Smooth muscle cell (in vitro differentiated cells): Measurements from ENCODE around the gene GATA5. TPM values are rescaled to one million over a fixed set of nuclear protein-coding genes. Genes with fewer than 3 reads are reported as not detected.

Experiments
- DNase-seq: peaks from one replicate; lab custom pipeline; 2025; ENCODE audit not compliant: unreplicated experiment; lab: John Stamatoyannopoulos, UW
- H2AFZ ChIP-seq: fragments of 200-600 bp; sonication (generic); 2 replicates; pipeline ENCODE4 v1.6.0; 2016; ENCODE audit warnings: antibody characterized with exemption, low read depth, mild to moderate bottlenecking
- H3F3A ChIP-seq: fragments of 200-600 bp; sonication (generic); 2 replicates; pipeline ENCODE4 v1.6.0; 2017; ENCODE audit warnings: antibody characterized with exemption, low read depth
- H3K27ac ChIP-seq: fragments of 200-600 bp; sonication (generic); 2 replicates; pipeline ENCODE4 v1.5.1; 2016; ENCODE audit warnings: low read depth, mild to moderate bottlenecking
- H3K27me3 ChIP-seq: fragments of 200-600 bp; sonication (generic); 2 replicates; pipeline ENCODE4 v1.6.1; 2016; ENCODE audit warnings: low read depth, mild to moderate bottlenecking
- H3K36me3 ChIP-seq: fragments of 200-600 bp; sonication (generic); 2 replicates; pipeline ENCODE4 v1.5.1; 2016; ENCODE audit warnings: low read depth
- H3K4me1 ChIP-seq: fragments of 200-600 bp; sonication (generic); 2 replicates; pipeline ENCODE4 v1.5.1; 2016; ENCODE audit warnings: low read depth
- H3K4me2 ChIP-seq: fragments of 200-600 bp; sonication (generic); 2 replicates; pipeline ENCODE4 v1.6.0; 2016; ENCODE audit warnings: mild to moderate bottlenecking
- H3K4me3 ChIP-seq: fragments of 200-600 bp; sonication (generic); 2 replicates; pipeline ENCODE4 v1.5.1; 2016; ENCODE audit warnings: mild to moderate bottlenecking
- H3K79me2 ChIP-seq: fragments of 200-600 bp; sonication (generic); 2 replicates; pipeline ENCODE4 v1.6.0; 2016; ENCODE audit warnings: low read depth, mild to moderate bottlenecking
- H3K9ac ChIP-seq: fragments of 200-600 bp; sonication (generic); 2 replicates; pipeline ENCODE4 v1.6.0; 2016; ENCODE audit warnings: low read depth
- H3K9me3 ChIP-seq: fragments of 200-600 bp; sonication (generic); replicated peaks from 2 replicates; pipeline ENCODE4 v1.5.1; 2016; ENCODE audit warnings: low read depth
- H4K20me1 ChIP-seq: fragments of 200-600 bp; sonication (generic); 2 replicates; pipeline ENCODE4 v1.6.0; 2016; ENCODE audit warnings: low read depth
- WGBS: methylation state at CpG from one replicate; pipeline ENCODE4 v1.1.7; 2016; ENCODE audit warnings: low lambda C conversion rate; 5-methylcytosine and 5-hydroxymethylcytosine counted together
- polyA plus RNA-seq: library from polyadenylated mRNA; unstranded; fragments of >200 nt; fragmentation: Nextera tagmentation; extraction: Ambion mirVana; gene quantifications from 2 replicates; pipeline ENCODE4 v1.2.1, GENCODE V29; 2016
- total RNA-seq: library from RNA; depleted of rRNA; stranded (reverse); fragments of >200 nt; gene quantifications from 2 replicates; pipeline ENCODE4 v1.2.3, GENCODE V29; 2014
- TF ChIP-seq, protein P1 (sequence below): fragments of 200-600 bp; sonication (generic); IDR thresholded peaks from 2 replicates; pipeline ENCODE4 v1.5.1; 2017; ENCODE audit warnings: borderline replicate concordance, mild to moderate bottlenecking, antibody characterized with exemption; ENCODE audit not compliant: insufficient read depth, poor library complexity, severe bottlenecking

GATA5 gene
- total and polyA plus RNA-seq, 2 experiments from 2014 or later: 1.9 to 9.2 TPM

GRCh38 chr20:62417981-62418708 is 57.6 kb downstream of the GATA5 start:
- H3K9ac ChIP-seq: no peak overlapping the region
- no peak overlapping the region for H3K27ac ChIP-seq
- no peak for DNase-seq
- TF ChIP-seq, protein P1, sequence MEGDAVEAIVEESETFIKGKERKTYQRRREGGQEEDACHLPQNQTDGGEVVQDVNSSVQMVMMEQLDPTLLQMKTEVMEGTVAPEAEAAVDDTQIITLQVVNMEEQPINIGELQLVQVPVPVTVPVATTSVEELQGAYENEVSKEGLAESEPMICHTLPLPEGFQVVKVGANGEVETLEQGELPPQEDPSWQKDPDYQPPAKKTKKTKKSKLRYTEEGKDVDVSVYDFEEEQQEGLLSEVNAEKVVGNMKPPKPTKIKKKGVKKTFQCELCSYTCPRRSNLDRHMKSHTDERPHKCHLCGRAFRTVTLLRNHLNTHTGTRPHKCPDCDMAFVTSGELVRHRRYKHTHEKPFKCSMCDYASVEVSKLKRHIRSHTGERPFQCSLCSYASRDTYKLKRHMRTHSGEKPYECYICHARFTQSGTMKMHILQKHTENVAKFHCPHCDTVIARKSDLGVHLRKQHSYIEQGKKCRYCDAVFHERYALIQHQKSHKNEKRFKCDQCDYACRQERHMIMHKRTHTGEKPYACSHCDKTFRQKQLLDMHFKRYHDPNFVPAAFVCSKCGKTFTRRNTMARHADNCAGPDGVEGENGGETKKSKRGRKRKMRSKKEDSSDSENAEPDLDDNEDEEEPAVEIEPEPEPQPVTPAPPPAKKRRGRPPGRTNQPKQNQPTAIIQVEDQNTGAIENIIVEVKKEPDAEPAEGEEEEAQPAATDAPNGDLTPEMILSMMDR: no peak
- H3K9me3 ChIP-seq: no peaks in the 10 kb centered on the region
- no peaks in the 10 kb centered on the region for H4K20me1 ChIP-seq
- no peak overlapping the region for H3K4me2 ChIP-seq
- H3F3A ChIP-seq: no peaks in the 10 kb centered on the region
- no peaks in the 10 kb centered on the region for H3K4me1 ChIP-seq
- no peak overlapping the region for H3K4me3 ChIP-seq
- 95% methylated on average over 25 of the region's 25 CpGs for WGBS
- H3K79me2 ChIP-seq: no peaks in the 10 kb centered on the region
- no peaks in the 10 kb centered on the region for H3K27me3 ChIP-seq
- no peak overlapping the region for H2AFZ ChIP-seq
- H3K36me3 ChIP-seq: no peaks in the 10 kb centered on the region

DNA sequence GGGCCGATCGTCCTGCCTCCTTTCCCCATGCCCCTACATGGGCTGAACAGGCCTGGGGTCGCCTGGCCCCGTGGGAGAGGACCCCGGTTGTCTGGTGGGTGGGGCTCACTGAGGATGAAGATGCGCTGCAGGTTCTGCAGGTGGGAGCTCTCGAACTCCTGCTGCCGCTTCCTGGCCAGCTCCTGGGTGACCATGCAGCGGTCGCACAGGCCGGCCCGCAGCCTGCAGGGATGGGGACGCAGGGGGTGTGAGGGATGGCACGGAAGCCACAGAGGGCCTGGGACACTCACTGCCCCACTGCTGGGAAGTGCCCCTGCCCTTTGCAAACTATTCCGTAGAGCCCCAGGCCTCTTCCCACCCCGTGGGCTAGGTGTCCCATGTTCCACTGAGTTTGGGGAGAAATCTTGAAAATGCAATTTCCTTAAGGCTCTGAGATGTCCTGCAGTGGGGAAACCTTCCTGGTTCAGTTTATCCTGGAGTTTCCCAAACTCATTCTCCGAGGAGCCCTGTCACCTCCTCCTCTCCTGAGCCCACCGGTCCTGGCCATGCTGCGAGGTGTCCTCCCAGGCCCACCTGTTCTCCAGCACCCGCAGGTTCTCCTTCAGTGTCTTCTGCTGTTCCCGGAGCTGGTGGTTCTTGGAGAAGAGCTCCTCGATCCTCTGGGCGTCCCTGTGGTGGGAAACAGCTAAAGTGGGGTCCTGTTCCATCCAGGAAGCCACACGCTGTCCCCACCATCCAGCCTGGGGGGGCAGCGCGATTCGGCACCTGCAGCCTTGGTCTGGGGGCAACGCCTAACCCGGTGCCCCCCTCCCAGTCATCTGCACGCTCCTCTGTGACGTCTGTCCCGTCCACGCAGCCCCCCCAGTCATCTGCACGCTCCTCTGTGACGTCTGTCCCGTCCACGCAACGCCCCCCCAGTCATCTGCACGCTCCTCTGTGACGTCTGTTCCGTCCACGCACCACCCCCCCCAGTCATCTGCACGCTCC is 58.9 kb downstream of the GATA5 start:
- H3K4me2 ChIP-seq: no peak overlapping the region
- H3K9ac ChIP-seq: no peak overlapping the region
- H3K4me3 ChIP-seq: no peak overlapping the region
- H3K79me2 ChIP-seq: no peaks in the 10 kb centered on the region
- no peak overlapping the region for H2AFZ ChIP-seq
- no peaks in the 10 kb centered on the region for H3K36me3 ChIP-seq
- H3K27ac ChIP-seq: no peak overlapping the region
- no peaks in the 10 kb centered on the region for H3F3A ChIP-seq
- DNase-seq: no peak
- no peaks in the 10 kb centered on the region for H3K4me1 ChIP-seq
- WGBS: 95% methylated on average over 38 of the region's 43 CpGs
- no peaks in the 10 kb centered on the region for H3K27me3 ChIP-seq
- no peaks in the 10 kb centered on the region for H3K9me3 ChIP-seq
- TF ChIP-seq, protein P1: no peak
- no peaks in the 10 kb centered on the region for H4K20me1 ChIP-seq

GRCh38 chr20:62415354-62416111 is 60.3 kb downstream of the GATA5 start:
- 94% methylated on average over 21 of the region's 24 CpGs for WGBS
- no peak for DNase-seq
- Histone ChIP-seq H3K79me2 (no peaks in the 10 kb centered on the region), H3K4me3 (no peak overlapping the region), H3F3A (no peaks in the 10 kb centered on the region), H3K9me3 (no peaks in the 10 kb centered on the region), H4K20me1 (no peaks in the 10 kb centered on the region), H3K9ac (no peak overlapping the region), H3K27ac (no peak overlapping the region), H2AFZ (no peak overlapping the region), H3K36me3 (no peaks in the 10 kb centered on the region), H3K27me3 (no peaks in the 10 kb centered on the region), H3K4me1 (no peaks in the 10 kb centered on the region), H3K4me2 (no peak overlapping the region)
- TF ChIP-seq, protein P1: no peak
